GM23248 (cell line): Measurements from ENCODE around the gene DOCK3. TPM values are rescaled to one million over a fixed set of nuclear protein-coding genes. Genes with fewer than 3 reads are reported as not detected.

Experiments
- DNase-seq: peaks from one replicate; pipeline ENCODE4 v3.0.0-alpha.2; 2015
- H2AFZ ChIP-seq: fragments of 200-600 bp; sonication (generic); 2 replicates; pipeline ENCODE4 v1.6.1; 2016; ENCODE audit warnings: antibody characterized with exemption
- H3F3A ChIP-seq: fragments of 200-600 bp; sonication (generic); 2 replicates; pipeline ENCODE4 v1.6.1; 2016; ENCODE audit warnings: mild to moderate bottlenecking, antibody characterized with exemption, mixed run types; ENCODE audit not compliant: insufficient read depth
- H3K27ac ChIP-seq: fragments of 200-600 bp; sonication (generic); 2 replicates; pipeline ENCODE4 v1.5.1; 2016; ENCODE audit warnings: mild to moderate bottlenecking
- H3K27me3 ChIP-seq: fragments of 200-600 bp; sonication (generic); replicated peaks from 2 replicates; pipeline ENCODE4 v1.6.1; 2016; ENCODE audit warnings: mild to moderate bottlenecking; ENCODE audit not compliant: insufficient read depth
- H3K36me3 ChIP-seq: fragments of 200-600 bp; sonication (generic); 2 replicates; pipeline ENCODE4 v1.6.1; 2016; ENCODE audit warnings: low read depth, mild to moderate bottlenecking
- H3K4me1 ChIP-seq: fragments of 200-600 bp; sonication (generic); 2 replicates; pipeline ENCODE4 v1.6.1; 2016; ENCODE audit warnings: mild to moderate bottlenecking; ENCODE audit not compliant: insufficient read depth
- H3K4me2 ChIP-seq: fragments of 200-600 bp; sonication (generic); one replicate; pipeline ENCODE4 v1.6.1; 2016; ENCODE audit warnings: mild to moderate bottlenecking; ENCODE audit not compliant: unreplicated experiment
- H3K4me3 ChIP-seq: fragments of 200-600 bp; sonication (generic); 2 replicates; pipeline ENCODE4 v1.5.1; 2016; ENCODE audit warnings: mild to moderate bottlenecking
- H3K79me2 ChIP-seq: fragments of 200-600 bp; sonication (generic); 2 replicates; pipeline ENCODE4 v1.6.1; 2016; ENCODE audit warnings: mild to moderate bottlenecking; ENCODE audit not compliant: insufficient read depth
- H3K9ac ChIP-seq: fragments of 200-600 bp; sonication (generic); 2 replicates; pipeline ENCODE4 v1.6.1; 2016; ENCODE audit warnings: mild to moderate bottlenecking
- H3K9me2 ChIP-seq: fragments of 200-600 bp; sonication (generic); 2 replicates; pipeline ENCODE4 v1.6.1; 2016; ENCODE audit warnings: mixed run types, mild to moderate bottlenecking, moderate library complexity; ENCODE audit not compliant: insufficient read depth
- H3K9me3 ChIP-seq: fragments of 200-600 bp; sonication (generic); one replicate; pipeline ENCODE4 v1.6.1; 2017; ENCODE audit warnings: low read depth
- H4K20me1 ChIP-seq: fragments of 200-600 bp; sonication (generic); 2 replicates; pipeline ENCODE4 v1.6.0; 2016; ENCODE audit not compliant: insufficient read depth
- EZH2 ChIP-seq: fragments of 200-600 bp; sonication (generic); IDR thresholded peaks from 2 replicates; pipeline ENCODE4 v1.6.1; 2018; ENCODE audit warnings: antibody characterized with exemption, mild to moderate bottlenecking; ENCODE audit not compliant: insufficient read depth, poor library complexity, severe bottlenecking
- EZH2phosphoT487 ChIP-seq: fragments of 200-600 bp; sonication (generic); IDR thresholded peaks from 2 replicates; pipeline ENCODE4 v1.6.1; 2018; ENCODE audit warnings: antibody characterized with exemption, moderate library complexity, mild to moderate bottlenecking, low read depth; ENCODE audit not compliant: insufficient read depth
- WGBS, 2 experiments: methylation state at CpG; one replicate each; pipeline ENCODE4 v1.1.6; 2015 to 2017; ENCODE audit warnings: low lambda C conversion rate in 2 of 2, low coverage in 1 of 2; ENCODE audit errors: missing lambda C conversion rate in 2 of 2; 5-methylcytosine and 5-hydroxymethylcytosine counted together
- in situ Hi-C: fragments of 300-500 bp; cut with MboI; formaldehyde crosslinking; loops from 2 replicates; pipeline ENCODE4 v1.15.0; 2020
- polyA plus RNA-seq: library from polyadenylated mRNA; unstranded; fragments of >200 nt; fragmentation: Nextera tagmentation; extraction: Ambion mirVana; gene quantifications from 2 replicates; pipeline ENCODE4 v1.2.1, GENCODE V29; 2016
- total RNA-seq: library from RNA; depleted of rRNA; stranded (reverse); fragments of >200 nt; shearing (Covaris generic); gene quantifications from 2 replicates; pipeline ENCODE4 v1.2.3, GENCODE V29; 2014

Gene DOCK3
- total and polyA plus RNA-seq, 2 experiments from 2014 or later = 0.23 to 0.43 TPM

- 17% methylated on average over 1 of the region's 1 CpG for WGBS, 2 experiments
- no peak for TF ChIP-seq EZH2
- TF ChIP-seq EZH2phosphoT487 = no peak
- no peaks in the 10 kb centered on the region for H3K4me1 ChIP-seq
- no peaks in the 10 kb centered on the region for H3K79me2 ChIP-seq
- H3K36me3 ChIP-seq = no peaks in the 10 kb centered on the region
- no peaks in the 10 kb centered on the region for H3K27me3 ChIP-seq
- no peak overlapping the region for H3K4me2 ChIP-seq
- no peak overlapping the region for H2AFZ ChIP-seq
- no peaks in the 10 kb centered on the region for H3K9me2 ChIP-seq
- no peaks in the 10 kb centered on the region for H3K9me3 ChIP-seq
- no peak overlapping the region for H3K4me3 ChIP-seq
- H3F3A ChIP-seq = no peaks in the 10 kb centered on the region
- no peaks in the 10 kb centered on the region for H4K20me1 ChIP-seq
- no peak for DNase-seq
- no peak overlapping the region for H3K27ac ChIP-seq
- H3K9ac ChIP-seq = no peak overlapping the region
- in situ Hi-C loops = no loop called here
Measured at GRCh38 chr3:51271172-51271571, 596.4 kb downstream of the DOCK3 start.

GRCh38 chr3:51274052-51274451, 599.3 kb downstream of the DOCK3 start:
- Histone ChIP-seq H4K20me1 (no peaks in the 10 kb centered on the region), H3K9ac (no peak overlapping the region), H3K4me3 (no peak overlapping the region), H3K4me1 (no peaks in the 10 kb centered on the region), H3K36me3 (no peaks in the 10 kb centered on the region), H3K79me2 (no peaks in the 10 kb centered on the region), H3K9me2 (no peaks in the 10 kb centered on the region), H3K9me3 (no peaks in the 10 kb centered on the region), H3K27me3 (no peaks in the 10 kb centered on the region), H3F3A (no peaks in the 10 kb centered on the region), H2AFZ (no peak overlapping the region), H3K27ac (no peak overlapping the region), H3K4me2 (no peak overlapping the region)
- TF ChIP-seq EZH2 (no peak), EZH2phosphoT487 (no peak)
- in situ Hi-C loops = no loop called here
- WGBS, 2 experiments = 25 to 33% methylated on average over 2 of the region's 2 CpGs
- DNase-seq = no peak

GRCh38 chr3:51275111-51275805, 600.5 kb downstream of the DOCK3 start:
- Histone ChIP-seq H3K9me2 (no peaks in the 10 kb centered on the region), H3K27me3 (no peaks in the 10 kb centered on the region), H4K20me1 (no peaks in the 10 kb centered on the region), H3K9me3 (no peaks in the 10 kb centered on the region), H3K4me3 (no peak overlapping the region), H3K4me2 (no peak overlapping the region), H3K4me1 (no peaks in the 10 kb centered on the region), H3K36me3 (no peaks in the 10 kb centered on the region), H3F3A (no peaks in the 10 kb centered on the region), H3K79me2 (no peaks in the 10 kb centered on the region), H2AFZ (no peak overlapping the region), H3K27ac (no peak overlapping the region), H3K9ac (no peak overlapping the region)
- in situ Hi-C loops = no loop called here
- TF ChIP-seq EZH2phosphoT487 (no peak), EZH2 (no peak)
- DNase-seq = no peak
- 13 to 15% methylated on average over 5 of the region's 5 CpGs for WGBS, 2 experiments

GRCh38 chr3:51276046-51276445, 601.3 kb downstream of the DOCK3 start:
- no peak overlapping the region for H3K9ac ChIP-seq
- TF ChIP-seq EZH2phosphoT487 = no peak
- no peak for TF ChIP-seq EZH2
- H3K4me2 ChIP-seq = no peak overlapping the region
- no peaks in the 10 kb centered on the region for H4K20me1 ChIP-seq
- H2AFZ ChIP-seq = no peak overlapping the region
- H3K9me3 ChIP-seq = no peaks in the 10 kb centered on the region
- H3K4me1 ChIP-seq = no peaks in the 10 kb centered on the region
- H3K27me3 ChIP-seq = no peaks in the 10 kb centered on the region
- H3K9me2 ChIP-seq = no peaks in the 10 kb centered on the region
- H3K4me3 ChIP-seq = no peak overlapping the region
- H3F3A ChIP-seq = no peaks in the 10 kb centered on the region
- no peak for DNase-seq
- H3K79me2 ChIP-seq = no peaks in the 10 kb centered on the region
- no peak overlapping the region for H3K27ac ChIP-seq
- 12 to 17% methylated on average over 1 of the region's 1 CpG for WGBS, 2 experiments
- no peaks in the 10 kb centered on the region for H3K36me3 ChIP-seq
- in situ Hi-C loops = no loop called here
